ENCODE data around the gene RECQL5.

GRCh38 chr17:75670868-75671267 is 3.9 kb upstream of the RECQL5 start:
- TF ChIP-seq CTCF (IDR thresholded peaks at IDR 0.05) = no peak
- no peak for TF ChIP-seq POLR2A (IDR thresholded peaks at IDR 0.05)
